ENCODE measurements around the gene ZNF90.
"Not testable (repeated sequence)": the region's sequence is repeated elsewhere in the genome, so short reads cannot be mapped to it uniquely, and the experiment has no call there.

ZNF90 gene

DNA sequence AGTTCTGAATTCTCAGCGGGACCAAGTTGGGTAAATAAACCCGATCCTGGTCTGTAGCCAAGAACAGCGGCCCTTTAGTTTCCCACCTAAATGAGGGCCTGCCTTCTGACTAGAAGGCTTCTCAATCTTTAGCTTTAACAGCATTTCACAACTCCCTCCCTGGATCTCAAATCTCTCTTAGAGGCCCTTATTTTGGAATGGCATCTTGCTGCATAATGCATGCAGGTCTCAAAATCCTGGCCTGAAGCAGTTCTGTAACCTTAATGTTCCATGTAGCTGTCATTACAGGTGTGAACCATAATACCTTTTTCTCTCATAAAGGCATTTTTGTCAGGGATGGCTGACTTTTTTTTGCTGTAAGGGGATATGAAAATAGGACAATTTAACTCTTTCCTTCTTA, 29.5 kb downstream of the ZNF90 start:
- DNase-seq: no peak

DNA sequence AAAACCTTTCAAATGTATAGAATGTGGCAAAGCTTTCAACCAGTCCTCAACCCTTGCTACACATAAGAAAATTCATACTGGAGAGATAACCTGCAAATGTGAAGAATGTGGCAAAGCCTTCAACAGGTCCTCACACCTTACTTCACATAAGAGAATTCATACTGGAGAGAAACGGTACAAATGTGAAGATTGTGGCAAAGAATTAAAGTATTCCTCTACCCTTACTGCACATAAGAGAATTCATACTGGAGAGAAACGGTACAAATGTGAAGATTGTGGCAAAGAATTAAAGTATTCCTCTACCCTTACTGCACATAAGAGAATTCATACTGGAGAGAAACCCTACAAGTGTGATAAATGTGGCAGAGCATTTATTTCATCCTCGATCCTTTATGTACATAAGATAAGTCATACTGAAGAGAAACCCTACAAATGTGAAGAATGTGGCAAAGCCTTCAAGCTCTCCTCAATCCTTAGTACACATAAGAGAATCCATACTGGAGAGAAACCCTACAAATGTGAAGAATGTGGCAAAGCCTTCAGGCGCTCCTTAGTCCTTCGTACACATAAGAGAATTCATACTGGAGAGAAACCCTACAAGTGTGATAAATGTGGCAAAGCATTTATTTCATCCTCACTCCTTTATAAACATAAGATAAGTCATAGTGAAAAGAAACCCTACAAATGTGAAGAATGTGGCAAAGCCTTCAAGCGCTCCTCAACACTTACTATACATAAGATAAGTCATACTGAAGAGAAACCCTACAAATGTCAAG, 40.5 kb downstream of the ZNF90 start:
- not testable (repeated sequence) for DNase-seq

DNA sequence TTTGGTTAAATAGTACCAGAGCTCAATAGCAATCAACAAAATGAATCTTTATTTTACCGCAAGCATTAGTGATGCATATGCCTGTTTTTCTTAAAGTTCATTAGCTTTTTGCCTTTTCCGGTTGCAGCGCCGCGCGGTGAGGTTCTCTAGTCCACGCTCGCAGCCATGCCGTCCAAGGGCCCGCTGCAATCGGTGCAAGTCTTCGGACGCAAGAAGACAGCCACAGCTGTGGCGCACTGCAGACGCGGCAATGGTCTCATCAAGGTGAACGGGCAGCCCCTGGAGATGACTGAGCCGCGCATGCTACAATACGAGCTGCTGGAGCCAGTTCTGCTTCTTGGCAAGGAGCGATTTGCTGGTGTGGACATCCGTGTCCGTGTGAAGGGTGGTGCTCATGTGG, 47.1 kb downstream of the ZNF90 start:
- DNase-seq: no peak

DNA sequence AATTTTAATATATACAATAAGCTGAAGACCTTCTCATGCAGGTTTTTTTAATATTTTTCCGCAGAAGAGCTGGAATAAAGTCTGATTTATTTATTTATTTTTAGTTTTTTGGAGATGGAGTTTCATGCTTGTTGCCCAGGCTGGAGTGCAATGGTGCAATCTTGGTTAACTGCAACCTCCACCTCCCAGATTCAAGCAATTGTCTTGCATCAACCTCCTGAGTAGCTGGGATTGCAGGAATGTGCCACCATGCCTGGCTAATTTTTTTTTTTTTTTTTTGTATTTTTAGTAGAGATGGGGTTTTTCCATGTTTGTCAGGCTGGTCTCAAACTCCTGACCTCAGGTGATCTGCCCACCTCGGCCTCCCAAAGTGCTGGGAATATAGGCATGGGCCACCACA, 55.1 kb downstream of the ZNF90 start:
- not testable (repeated sequence) for DNase-seq

DNA sequence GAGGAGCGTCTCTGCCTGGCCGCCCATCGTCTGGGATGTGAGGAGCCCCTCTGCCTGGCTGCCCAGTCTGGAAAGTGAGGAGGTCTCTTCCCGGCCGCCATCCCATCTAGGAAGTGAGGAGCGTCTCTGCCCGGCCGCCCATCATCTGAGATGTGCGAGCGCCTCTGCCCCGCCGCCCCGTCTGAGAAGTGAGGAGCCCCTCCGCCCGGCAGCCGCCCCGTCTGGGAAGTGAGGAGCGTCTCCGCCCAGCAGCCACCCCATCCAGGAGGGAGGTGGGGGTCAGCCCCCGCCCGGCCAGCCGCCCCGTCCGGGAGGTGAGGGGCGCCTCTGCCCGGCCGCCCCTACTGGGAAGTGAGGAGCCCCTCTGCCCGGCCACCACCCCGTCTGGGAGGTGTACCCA, 59.9 kb downstream of the ZNF90 start:
- not testable (repeated sequence) for DNase-seq

DNA sequence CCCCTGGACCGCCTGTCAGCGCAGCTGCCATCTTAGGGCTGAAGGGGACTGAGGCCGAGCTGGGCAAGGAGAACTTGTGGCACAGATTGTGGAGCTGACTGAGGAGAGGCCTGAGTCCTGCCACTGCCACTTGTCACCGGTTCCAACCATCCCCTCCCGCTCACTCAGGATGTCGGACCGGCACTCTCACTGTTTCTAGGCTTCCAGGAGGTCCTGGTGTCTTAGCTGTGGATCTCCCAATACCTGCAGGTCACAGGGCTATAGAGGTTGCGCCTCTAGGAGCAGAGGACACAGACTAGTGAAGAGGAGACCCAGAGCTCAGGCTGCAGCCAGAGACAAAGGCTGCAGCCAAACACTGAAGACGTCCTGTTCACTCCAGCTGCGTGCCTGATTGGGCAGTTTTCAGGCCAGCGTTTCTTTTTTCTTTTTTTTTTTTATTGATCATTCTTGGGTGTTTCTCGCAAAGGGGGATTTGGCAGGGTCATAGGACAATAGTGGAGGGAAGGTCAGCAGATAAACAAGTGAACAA, 73.9 kb downstream of the ZNF90 start:
- no peak for DNase-seq

DNA sequence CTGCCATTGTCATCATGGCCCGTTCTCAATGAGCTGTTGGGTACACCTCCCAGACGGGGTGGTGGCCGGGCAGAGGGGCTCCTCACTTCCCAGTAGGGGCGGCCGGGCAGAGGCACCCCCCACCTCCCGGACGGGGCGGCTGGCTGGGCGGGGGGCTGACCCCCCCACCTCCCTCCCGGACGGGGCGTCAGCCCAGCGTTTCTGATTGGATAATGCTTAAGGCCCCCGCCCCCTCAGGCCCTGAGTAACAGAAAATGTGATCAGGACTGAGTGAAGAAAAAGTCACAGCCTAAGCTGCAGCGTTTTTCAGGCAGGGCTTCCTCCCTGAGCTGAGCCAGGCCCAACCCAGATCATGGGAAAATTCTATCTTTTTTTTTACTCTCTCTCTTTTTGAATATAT, 74.7 kb downstream of the ZNF90 start:
- DNase-seq: not testable (repeated sequence)

DNA sequence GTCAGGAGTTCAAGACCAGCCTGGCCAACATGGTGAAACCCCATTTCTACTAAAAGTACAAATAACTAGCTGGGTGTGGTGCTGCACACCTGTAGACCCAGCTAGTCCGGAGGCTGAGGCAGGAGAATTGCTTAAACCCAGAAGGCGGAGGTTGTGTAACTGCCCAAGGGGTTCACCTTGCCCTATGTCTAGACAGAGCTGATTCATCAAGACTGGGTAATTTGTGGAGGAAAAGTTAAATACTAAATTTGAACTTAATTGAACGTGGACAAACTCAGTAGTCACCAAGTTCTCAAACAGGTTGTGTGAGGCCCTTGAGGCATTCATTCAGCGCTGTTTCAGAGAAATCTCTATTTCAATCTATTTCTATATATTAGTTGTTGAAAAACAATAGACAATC, 75.5 kb downstream of the ZNF90 start:
- no peak for DNase-seq

DNA sequence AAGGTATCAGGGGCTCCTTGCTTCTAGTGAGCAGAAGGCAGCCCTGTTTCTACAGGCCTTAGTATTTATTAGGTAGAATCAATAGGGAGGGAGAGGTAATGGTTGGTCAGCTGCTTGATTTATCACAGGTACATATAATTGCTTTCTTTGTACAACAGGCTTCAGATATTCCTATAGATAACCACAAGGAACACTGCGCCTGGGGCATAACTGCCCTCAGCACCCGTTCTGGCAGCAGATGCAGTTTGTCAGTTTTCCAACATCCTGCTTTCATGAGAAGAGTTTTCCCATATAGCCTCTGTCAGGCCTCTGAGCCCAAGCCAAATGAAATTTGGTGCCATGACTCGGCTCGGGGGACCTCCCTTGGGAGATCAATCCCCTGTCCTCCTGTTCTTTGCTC, 76.8 kb downstream of the ZNF90 start:
- no peak for DNase-seq

DNA sequence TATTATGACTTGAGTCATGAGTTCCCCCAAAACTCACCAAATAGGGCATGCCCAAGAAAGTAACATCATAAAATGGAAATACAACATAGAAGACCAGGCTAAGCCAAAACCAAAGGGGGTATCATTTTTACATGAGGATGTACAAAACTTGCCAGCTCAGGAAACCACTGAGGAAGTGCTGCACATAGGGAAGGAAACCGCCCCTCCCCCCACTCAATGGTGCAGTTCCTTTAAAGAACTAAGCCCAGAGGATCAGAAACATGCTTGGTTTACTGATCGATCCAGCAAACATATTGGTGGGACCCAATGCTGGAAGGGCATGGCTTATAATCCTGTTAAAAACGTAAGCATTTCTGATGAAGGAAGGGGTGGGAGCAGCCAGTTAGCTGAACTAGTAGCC, 85.0 kb downstream of the ZNF90 start:
- no peak for DNase-seq

DNA sequence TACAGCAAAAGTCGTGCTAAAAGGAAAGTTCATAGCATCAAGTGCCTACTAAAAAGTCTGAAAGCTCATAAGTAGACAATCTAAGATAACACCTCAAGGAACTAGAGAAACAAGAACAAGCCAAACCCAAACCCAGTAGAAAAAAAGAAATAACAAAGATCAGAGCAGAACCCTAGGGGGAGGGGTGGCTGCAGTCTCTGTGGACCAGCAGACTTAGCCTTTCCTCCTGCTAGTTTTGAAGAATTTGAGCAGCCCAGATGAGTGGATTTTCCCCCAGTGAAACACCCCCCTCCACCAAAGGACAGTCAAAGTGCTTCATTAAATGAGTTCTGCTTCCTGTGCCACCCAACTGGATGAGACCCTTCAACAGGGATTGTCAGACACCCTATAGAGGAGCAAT, 86.7 kb downstream of the ZNF90 start:
- DNase-seq: no peak

DNA sequence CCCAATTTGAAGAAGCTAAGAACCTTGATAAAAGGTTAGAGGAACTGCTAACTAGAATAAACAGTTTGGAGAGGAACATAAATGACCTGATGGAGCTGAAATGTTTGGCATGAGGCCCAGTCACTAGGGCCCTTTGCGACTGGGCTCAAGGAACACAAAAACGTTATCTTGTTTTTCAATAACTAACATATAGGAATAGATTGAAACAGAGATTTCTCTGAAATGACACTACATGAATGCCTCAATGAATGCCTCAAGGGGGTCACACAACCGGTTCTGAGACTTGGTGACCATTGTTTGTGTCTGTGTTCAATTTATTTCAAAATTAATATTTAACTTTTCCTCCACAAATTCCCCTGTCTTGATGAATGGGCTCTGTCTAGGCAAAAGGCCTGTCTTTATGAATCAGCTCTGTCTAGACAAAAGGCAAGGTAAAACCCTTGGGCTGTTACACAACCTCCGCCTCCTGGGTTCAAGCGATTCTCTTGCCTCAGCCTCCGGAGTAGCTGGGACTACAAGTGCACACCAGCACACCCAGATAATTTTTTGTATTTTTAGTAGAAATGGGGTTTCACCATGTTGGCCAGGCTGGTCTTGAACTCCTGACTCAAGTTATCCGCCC, 88.3 kb downstream of the ZNF90 start:
- no peak for DNase-seq

DNA sequence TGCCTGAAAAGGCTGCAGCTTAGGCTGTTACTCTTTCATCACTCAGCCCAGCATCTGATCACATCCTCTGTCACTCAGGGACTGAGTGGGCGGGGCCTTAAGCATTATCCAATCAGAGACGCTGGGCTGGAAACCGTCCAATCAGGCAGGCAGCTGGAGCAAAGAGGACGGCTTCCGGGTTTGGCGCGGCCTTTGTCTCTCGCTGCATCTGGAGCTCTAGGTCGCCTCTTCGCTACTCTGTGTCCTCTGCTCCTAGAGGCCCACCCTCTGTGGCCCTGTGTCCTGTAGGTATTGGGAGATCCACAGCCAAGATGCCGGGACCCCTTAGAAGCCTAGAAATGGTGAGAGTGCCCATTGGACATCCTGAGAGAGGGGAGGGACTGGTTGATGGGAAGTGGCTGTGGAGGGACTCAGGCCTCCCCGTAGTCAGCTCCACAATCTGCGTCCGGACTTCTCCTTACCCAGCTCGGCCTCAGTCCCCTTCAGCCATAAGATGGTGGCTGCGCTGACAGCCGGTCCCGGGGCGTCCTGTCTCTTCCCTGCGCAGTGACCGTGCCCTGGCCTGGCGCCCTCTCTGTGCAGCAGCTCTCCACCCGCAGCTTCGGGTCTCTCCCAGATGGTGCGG, 89.3 kb downstream of the ZNF90 start, which contains the start of gene ZNF486:
TSS of gene ZNF486 (plus strand) at position 195 of the 625 bp plus-strand sequence. CDS start at position 312, 117 bp downstream.
- DNase-seq: peak; percentile 96

DNA sequence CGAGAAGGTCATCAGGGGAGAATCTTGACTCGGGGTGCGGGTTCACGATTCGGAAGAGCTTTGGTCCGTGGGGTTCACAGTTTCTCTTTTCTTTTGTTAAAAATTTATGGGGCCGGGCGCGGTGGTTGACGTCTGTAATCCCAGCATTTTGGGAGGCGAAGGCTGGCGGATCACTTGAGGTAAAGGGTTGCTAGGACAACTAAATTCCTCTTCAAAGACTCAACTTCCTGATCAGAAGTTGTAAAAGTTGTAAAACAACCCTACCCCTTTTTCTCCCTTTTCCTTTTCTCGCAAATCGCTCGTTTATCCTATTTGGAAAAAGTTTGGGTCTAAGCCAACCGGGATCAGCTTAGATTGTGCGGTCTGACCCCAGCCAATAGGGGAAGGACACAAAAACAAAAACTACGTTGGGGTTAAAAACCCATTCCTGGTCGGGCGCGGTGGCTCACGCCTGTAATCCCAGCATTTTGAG, 89.9 kb downstream of the ZNF90 start:
- DNase-seq: no peak

All from activated effector memory CD4-positive, alpha-beta T cell treated with anti-CD3 and anti-CD28 coated beads, Interleukin-2, amount 50 U/mL, for 16 hours (primary cell).